GM18870 (cell line): ENCODE results near the gene GNA14.
"Not testable (repeated sequence)": the region's sequence is repeated elsewhere in the genome, so short reads cannot be mapped to it uniquely, and the experiment has no call there.

Source experiments
- ATAC-seq: cut with Tn5 transposase; IDR thresholded peaks from one replicate; pipeline ENCODE4 v1.9.1; 2021; ENCODE audit warnings: moderate library complexity; ENCODE audit not compliant: unreplicated experiment

GNA14 gene

DNA sequence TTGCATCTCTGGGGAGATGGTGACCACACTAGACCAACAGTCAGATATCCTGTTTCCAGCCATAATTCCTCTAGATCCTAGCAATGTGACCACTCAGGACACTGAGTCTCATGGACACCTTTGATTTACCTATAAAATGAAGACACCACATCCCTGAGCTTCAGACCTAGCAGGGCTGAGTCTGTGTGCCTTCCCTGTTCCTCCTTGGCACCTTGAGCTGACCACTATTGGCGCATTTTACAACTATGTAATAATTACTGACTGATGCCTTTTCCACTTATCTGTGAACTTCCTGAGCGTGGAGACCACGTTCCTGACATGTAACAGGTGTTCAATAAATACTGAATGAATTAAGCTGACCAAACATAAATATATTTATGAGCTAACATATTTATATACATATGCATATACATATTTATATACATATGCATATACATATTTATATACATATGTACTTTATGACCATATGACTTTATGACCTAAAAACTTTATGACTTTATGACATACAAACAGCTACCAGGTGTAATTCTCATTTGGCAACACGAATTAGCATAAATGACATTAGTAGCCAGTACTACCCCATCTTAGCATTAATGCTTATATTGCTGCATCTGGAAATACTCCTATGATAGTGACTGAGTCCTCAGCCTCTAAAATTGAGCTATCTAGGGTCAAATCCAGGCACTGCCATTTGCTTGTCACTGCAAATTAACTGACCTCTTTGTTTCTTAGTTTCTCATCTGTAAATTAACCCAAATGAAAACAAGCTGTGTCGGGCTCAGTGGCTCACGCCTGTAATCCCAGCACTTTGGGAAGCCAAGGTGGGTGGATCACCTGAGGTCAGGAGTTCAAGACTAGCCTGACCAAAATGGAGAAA is 150.6 kb downstream of the GNA14 start:
- ATAC-seq, result no peak

DNA sequence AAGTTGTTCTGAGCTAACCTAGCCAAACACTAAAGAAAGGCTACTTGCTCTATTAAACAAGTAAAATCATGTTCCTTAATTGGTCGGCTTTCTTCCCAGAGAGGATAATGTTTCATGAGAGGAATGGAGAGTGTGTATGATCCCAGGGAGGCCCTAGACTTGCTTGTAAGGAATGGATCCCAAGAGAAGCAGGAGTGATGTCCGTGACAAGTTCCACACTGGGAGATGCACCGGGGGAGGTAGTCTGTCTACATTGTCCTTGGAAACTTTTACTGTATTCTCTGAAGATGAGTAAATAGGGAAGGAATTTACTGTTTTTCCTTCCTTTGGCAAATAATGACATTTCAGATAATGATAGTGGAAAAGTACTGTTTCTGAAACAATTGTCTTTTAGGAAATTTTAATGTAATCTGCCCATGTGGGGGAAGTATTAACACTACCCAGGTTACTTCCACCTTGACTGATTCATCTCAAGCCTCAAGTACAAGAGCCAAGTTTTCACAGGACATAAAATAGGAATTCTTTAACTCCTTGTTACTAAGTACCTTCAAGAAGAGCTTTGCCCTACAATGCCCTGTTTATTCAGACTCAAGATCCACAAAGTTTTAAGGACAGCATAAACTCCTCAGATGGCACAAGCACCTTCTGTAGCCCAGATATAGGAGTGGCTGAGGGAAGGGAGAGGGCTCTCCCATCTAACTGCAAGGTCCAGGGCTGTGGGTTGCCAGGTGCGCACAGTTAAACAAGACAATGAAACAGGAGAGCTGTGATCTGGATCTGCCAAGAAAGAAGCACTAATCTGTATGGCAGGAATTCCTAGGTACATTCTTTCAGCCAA is 152.1 kb downstream of the GNA14 start:
- no peak for ATAC-seq

- not testable (repeated sequence) for ATAC-seq
Observed at GRCh38 chr9:77490279-77490678, 157.8 kb downstream of the GNA14 start.

- ATAC-seq, result not testable (repeated sequence)
Observed at GRCh38 chr9:77489405-77490163, 158.5 kb downstream of the GNA14 start.

- ATAC-seq, result peak; percentile 52
Observed at GRCh38 chr9:77488439-77489126, 159.5 kb downstream of the GNA14 start.

- ATAC-seq, result no peak
Observed at GRCh38 chr9:77486968-77487367, 161.2 kb downstream of the GNA14 start.

- ATAC-seq, result no peak
Observed at GRCh38 chr9:77486463-77486862, 161.7 kb downstream of the GNA14 start.

GRCh38 chr9:77475641-77476473 is 172.3 kb downstream of the GNA14 start:
- ATAC-seq, result peak; percentile 95

DNA sequence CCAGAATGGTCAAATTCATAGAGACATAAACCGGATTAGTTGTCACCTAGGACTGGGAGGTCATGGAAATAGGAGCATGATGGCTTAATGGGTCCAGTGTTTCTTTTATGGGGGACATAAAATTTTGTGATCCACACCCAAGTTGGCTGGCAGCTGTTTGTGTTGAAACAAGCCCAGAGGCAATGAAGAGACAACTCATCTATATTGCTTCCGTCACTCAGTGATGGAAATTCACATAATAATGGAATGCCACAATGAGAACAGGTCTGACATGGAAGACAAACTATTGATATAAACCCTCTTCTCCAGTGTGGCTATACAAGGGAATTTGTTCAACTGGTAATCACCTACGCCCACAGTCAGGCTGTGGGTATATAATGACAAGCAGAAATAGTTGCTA is 173.2 kb downstream of the GNA14 start:
- no peak for ATAC-seq

GRCh38 chr9:77472646-77473045 is 175.5 kb downstream of the GNA14 start:
- ATAC-seq, result no peak

GRCh38 chr9:77471572-77471971 is 176.6 kb downstream of the GNA14 start:
- ATAC-seq, result no peak

DNA sequence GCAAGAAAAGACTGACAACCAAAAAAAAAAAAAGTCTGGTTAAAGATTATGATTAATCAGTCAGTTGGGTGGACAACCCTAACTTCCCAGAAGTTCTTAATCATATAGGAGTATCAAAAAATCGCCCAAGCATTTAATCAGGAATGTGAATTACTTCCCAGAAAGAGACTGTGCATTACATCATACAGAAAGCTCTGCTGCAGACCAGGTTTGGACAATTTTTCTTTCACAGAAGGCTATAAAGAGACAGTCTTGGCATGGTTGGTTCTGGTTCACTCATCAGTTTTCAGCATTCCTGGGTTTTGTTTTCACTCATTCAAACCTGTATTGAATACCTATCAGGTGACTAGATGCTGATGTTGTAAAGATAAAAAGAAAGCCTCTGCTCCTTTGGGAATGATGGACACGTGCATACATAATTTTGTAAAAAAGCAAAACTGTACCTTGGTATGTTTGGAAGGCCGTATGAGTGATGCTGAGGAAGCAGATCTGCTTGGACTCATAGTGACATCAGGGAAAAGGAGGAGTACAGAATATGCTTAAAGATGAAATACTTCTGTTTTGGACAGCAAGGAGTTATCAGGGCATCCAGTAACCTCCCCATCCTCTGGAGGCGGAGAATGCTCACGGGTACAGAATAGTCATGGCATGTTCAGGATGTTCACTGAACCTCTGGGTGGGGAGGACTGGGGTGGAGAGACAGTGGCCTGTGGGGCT is 178.4 kb downstream of the GNA14 start:
- no peak for ATAC-seq

DNA sequence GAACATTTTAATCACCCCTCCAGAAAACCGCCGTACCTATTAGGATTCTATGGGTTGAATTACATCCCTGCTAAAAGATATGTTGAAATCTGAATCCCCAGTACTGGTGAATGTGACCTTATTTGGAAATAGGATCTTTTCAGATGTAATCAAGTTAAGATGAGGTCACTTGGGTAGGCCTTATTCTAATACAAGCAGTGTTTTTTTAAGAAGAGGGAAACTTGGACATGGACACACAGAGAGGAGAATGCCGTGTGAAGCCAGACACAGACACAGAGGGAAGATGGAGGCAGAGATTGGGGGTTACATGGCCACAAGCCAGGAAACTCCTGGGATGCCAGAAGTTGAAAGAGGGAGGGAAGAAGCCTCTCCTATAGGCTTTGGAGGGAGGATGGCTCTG is 183.5 kb downstream of the GNA14 start:
- ATAC-seq, result no peak

GRCh38 chr9:77463151-77463550 is 185.0 kb downstream of the GNA14 start:
- ATAC-seq, result no peak

GRCh38 chr9:77462066-77462465 is 186.1 kb downstream of the GNA14 start:
- no peak for ATAC-seq

DNA sequence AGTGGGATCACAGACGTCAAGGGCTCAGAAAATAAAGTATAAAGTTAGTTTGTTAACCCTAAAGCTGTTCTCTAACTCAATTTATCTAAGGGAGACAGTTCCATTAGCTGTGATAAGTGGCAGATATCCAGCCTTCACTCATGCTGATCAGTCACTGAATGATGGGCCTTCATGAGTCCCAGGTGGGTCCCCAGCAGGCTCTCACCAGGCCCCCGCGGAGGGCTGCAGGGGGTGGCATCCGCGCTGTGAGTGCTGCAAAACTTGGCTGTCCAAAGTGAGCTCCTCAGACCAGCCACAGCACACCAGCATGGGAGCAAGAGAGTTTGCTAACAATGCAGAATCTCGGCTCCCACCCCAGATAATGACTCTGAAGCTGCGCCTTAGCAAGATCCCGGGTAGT is 187.2 kb downstream of the GNA14 start:
- ATAC-seq, result no peak

DNA sequence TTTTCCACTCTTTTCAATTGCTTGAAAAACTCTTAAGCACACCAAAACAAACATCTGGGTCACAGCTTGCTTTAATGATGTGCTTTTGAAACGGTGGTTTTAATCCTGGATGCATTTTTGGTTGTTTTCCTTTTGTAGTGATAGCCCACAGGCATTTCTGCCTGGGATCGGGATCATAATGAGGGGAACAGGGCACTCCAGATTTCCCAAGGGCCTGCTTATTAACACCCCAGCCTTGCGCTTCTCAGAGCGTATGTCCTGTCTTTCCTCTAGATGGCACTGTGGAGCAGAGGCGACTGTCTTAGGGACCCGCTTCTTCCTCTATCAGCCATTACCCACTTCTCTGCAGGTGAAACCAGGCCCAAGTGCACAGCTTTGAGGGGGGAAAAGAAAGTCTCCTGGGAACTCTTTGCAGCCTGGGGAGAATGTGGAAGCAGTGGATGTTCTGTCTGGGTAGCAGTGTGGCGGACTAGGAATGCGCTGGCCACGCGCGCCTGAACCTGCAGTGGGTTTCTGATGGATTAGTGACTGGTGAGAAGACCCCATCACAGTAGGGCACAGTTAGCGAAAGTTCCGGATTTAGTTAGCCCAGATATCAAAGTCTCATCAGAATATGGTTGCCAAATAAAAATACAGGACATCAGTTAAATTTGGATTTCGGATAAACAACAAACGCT is 190.1 kb downstream of the GNA14 start:
- peak; percentile 79 for ATAC-seq

DNA sequence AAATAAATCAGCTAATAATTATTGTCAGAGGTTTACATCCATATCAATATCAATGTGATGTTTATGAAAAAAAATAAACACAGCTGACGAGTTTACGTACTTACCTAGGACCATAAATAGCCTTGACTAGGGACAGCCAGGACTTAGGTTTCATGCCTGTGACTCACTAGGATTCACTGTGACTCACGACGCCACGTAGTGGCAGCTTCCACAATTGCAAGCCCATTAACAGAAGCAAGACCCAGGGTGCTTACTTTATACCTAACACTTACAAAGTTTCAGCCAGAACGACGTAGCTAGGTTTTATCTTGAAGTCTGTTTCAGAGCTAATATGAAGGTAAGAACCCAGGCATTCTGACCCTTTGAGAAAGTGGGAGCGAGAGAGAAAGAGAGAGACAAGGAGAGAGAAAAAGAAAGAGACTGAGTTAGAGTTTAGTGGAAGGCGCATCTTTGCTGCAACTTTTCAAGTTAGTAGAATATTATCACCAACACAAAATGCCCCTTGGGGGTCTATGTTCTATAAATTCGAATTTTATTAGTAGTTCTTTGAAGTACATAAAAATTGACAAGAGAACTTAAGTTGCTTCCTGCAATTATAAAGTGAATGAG is 191.2 kb downstream of the GNA14 start:
- peak; percentile 88 for ATAC-seq
